HepG2 (cell line): ENCODE data around the gene ANTXR1. TPM values are rescaled to one million over a fixed set of nuclear protein-coding genes. Genes with fewer than 3 reads are reported as not detected.

Experiments used
- ATAD3A ChIP-seq: sonication (generic); formaldehyde crosslinking; IDR thresholded peaks from 2 replicates; pipeline ENCODE4 v1.4.0; 2020; ENCODE audit warnings: missing genetic modification reagents
- CC2D1A ChIP-seq: sonication (generic); formaldehyde crosslinking; IDR thresholded peaks from 2 replicates; pipeline ENCODE4 v1.8.1; 2023; ENCODE audit warnings: mild to moderate bottlenecking, missing genetic modification reagents
- ETV6 ChIP-seq: sonication (generic); formaldehyde crosslinking; conservative IDR thresholded peaks from 2 replicates; pipeline ENCODE4 v1.4.0; 2020; ENCODE audit warnings: missing genetic modification reagents
- GPN1 ChIP-seq: sonication (generic); formaldehyde crosslinking; IDR thresholded peaks from 2 replicates; pipeline ENCODE4 v1.5.1; 2020; ENCODE audit warnings: missing genetic modification reagents, borderline replicate concordance
- HNRNPH1 ChIP-seq: fragments of 200-400 bp; formaldehyde crosslinking; optimal IDR thresholded peaks from 2 replicates; pipeline ENCODE3; 2017; ENCODE audit warnings: mild to moderate bottlenecking, low read depth, low read length
- KLF16 ChIP-seq, 2 experiments: sonication (generic) in 1 of 2; formaldehyde crosslinking in 1 of 2; IDR thresholded peaks; 2 replicates each; pipeline versions ENCODE4 v1.6.1 to v1.8.0; 2016 to 2023; ENCODE audit warnings: missing genetic modification reagents in 2 of 2, missing compliant biosample characterization in 1 of 2
- MAFF ChIP-seq: IDR thresholded peaks from 2 replicates; pipeline ENCODE4 v1.6.1; 2011; ENCODE audit warnings: low read depth, low read length, improper control_type of control experiment
- MIER2 ChIP-seq: IDR thresholded peaks from 2 replicates; pipeline ENCODE4 v1.6.1; 2016; ENCODE audit warnings: missing biosample characterization, missing genetic modification reagents
- NFIC ChIP-seq: IDR thresholded peaks from 2 replicates; pipeline ENCODE4 v1.6.1; 2012; ENCODE audit warnings: mild to moderate bottlenecking, low read length, inconsistent platforms
- NR2F1 ChIP-seq, 2 experiments: fragments of 450-650 bp in 1 of 2; formaldehyde crosslinking in 1 of 2; IDR thresholded peaks; 2 replicates each; pipeline versions ENCODE4 v1.5.0 to v1.6.1; 2016 to 2020; ENCODE audit warnings: mild to moderate bottlenecking in 1 of 2, missing compliant biosample characterization in 1 of 2, missing genetic modification reagents in 1 of 2, moderate library complexity in 1 of 2
- PHF20 ChIP-seq: sonication (generic); formaldehyde crosslinking; IDR thresholded peaks from 2 replicates; pipeline ENCODE4 v1.5.0; 2020; ENCODE audit warnings: mild to moderate bottlenecking, missing genetic modification reagents
- POLR2G ChIP-seq: fragments of 200-400 bp; formaldehyde crosslinking; IDR thresholded peaks from 2 replicates; pipeline ENCODE4 v1.6.1; 2018; ENCODE audit warnings: mild to moderate bottlenecking, low read depth, low read length, moderate library complexity
- RBM22 ChIP-seq: fragments of 200-400 bp; formaldehyde crosslinking; optimal IDR thresholded peaks from 2 replicates; pipeline ENCODE3; 2017; ENCODE audit warnings: mild to moderate bottlenecking, low read length, moderate library complexity
- SCMH1 ChIP-seq: sonication (generic); formaldehyde crosslinking; IDR thresholded peaks from 2 replicates; pipeline ENCODE4 v1.9.0; 2021; ENCODE audit warnings: missing genetic modification reagents, mild to moderate bottlenecking, borderline replicate concordance
- SOX6 ChIP-seq, 2 experiments: fragments of 450-650 bp in 1 of 2; sonication (generic) in 1 of 2; formaldehyde crosslinking in 1 of 2; IDR thresholded peaks; 2 replicates each; pipeline versions ENCODE4 v1.4.0 to v1.6.1; 2017 to 2020; ENCODE audit warnings: antibody characterized with exemption in 1 of 2, mild to moderate bottlenecking in 1 of 2, missing genetic modification reagents in 1 of 2
- SP1 ChIP-seq, 2 experiments: fragments of 450-650 bp in 1 of 2; sonication (generic) in 1 of 2; formaldehyde crosslinking in 1 of 2; IDR thresholded peaks; 2 replicates each; pipeline versions ENCODE4 v1.4.0 to v1.6.1; 2016 to 2020; ENCODE audit warnings: missing genetic modification reagents in 1 of 2
- TEAD2 ChIP-seq: sonication (generic); formaldehyde crosslinking; IDR thresholded peaks from 2 replicates; pipeline ENCODE4 v1.9.0; 2021; ENCODE audit warnings: missing genetic modification reagents
- YY1 ChIP-seq: IDR thresholded peaks from 2 replicates; pipeline ENCODE4 v1.6.1; 2011; ENCODE audit warnings: low read length, low read depth, moderate library complexity, mild to moderate bottlenecking; ENCODE audit not compliant: insufficient read depth, insufficient replicate concordance
- ZMYM3 ChIP-seq: sonication (generic); formaldehyde crosslinking; IDR thresholded peaks from 2 replicates; pipeline ENCODE4 v1.5.1; 2020; ENCODE audit warnings: mild to moderate bottlenecking, missing genetic modification reagents
- ZNF335 ChIP-seq: sonication (generic); formaldehyde crosslinking; IDR thresholded peaks from 2 replicates; pipeline ENCODE4 v1.4.0; 2020; ENCODE audit warnings: missing genetic modification reagents
- ZNF33B ChIP-seq: sonication (generic); formaldehyde crosslinking; IDR thresholded peaks from 2 replicates; pipeline ENCODE4 v1.5.1; 2020; ENCODE audit warnings: mild to moderate bottlenecking, missing genetic modification reagents
- ZNF619 ChIP-seq: sonication (generic); formaldehyde crosslinking; IDR thresholded peaks from 2 replicates; pipeline ENCODE4 v1.4.0; 2020; ENCODE audit warnings: mild to moderate bottlenecking, missing genetic modification reagents
- polyA plus RNA-seq, 8 experiments: library from polyadenylated mRNA; depleted of rRNA in 3 of 8; stranded (reverse) in 7 of 8; unstranded in 1 of 8; fragments of >200 nt; fragmentation: Illumina TruSeq in 4 of 8; extraction: Trizol in 4 of 8; gene quantifications; 2 replicates each; pipeline versions ENCODE4 v1.2.1 to v1.2.3, GENCODE V29; 2011 to 2016; ENCODE audit warnings: low read depth in 4 of 8, missing spikeins in 1 of 8, mixed read lengths in 1 of 8; ENCODE audit not compliant: insufficient read depth in 1 of 8
- total RNA-seq, 5 experiments: library from RNA; depleted of rRNA; stranded (reverse); fragments of >200 nt; fragmentation: Illumina TruSeq; extraction: Trizol; gene quantifications; 2 replicates each; pipeline ENCODE4 v1.2.3, GENCODE V29; 2016; ENCODE audit warnings: low read depth in 1 of 5
- TF ChIP-seq, protein P1 (sequence below): sonication (generic); formaldehyde crosslinking; IDR thresholded peaks from 2 replicates; pipeline ENCODE4 v1.4.0; 2020; ENCODE audit warnings: missing genetic modification reagents, borderline replicate concordance
- TF ChIP-seq, protein P2 (sequence below): sonication (generic); formaldehyde crosslinking; IDR thresholded peaks from 2 replicates; pipeline ENCODE4 v1.8.0; 2022; ENCODE audit warnings: mild to moderate bottlenecking, missing genetic modification reagents, borderline replicate concordance
- TF ChIP-seq, protein P3 (sequence below): sonication (generic); formaldehyde crosslinking; IDR thresholded peaks from 2 replicates; pipeline ENCODE4 v1.4.0; 2020; ENCODE audit warnings: mild to moderate bottlenecking, missing genetic modification reagents, borderline replicate concordance

The ANTXR1 gene
- total and polyA plus RNA-seq, 2 of the 13 experiments (the other 11 are each of a cell fraction or from before 2014, with no cell fraction given) = 4.5 to 12.7 TPM

DNA sequence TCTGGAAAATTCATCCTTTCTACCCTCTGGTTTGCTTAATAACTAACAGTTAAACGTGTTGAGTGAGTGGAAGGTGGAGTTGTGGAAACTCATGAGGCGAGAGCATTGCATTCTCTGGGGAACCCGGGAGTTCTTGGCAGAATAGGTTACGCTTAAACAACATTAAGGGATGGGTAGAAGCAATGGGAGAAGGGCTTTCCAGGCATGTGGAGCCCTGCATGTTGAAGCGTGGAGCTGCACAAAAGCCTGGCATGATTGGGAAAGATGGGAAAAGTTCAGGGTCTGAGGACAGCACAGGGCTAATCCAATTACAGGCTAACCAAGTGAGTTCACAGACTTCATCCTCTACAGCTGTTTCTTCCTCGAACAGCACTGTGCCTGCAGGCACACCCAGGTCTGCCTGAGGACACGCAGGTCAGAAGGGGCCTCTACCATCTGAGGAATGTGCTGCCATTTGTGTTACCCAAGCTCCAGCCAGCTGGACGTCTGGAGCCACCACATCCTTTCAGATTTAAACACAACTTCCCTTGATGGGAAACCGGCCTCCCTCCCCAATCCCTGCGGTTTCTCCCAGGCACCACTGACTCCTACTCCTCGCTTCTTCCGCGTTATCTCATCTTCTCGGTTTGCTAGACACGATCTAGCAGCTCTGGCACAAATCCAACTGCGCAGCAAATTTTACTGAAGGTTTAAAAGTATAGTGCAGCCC lies 164.2 kb downstream of the ANTXR1 start (continued):
- TF ChIP-seq PHF20 (CRISPR knock-in tag) (no peak), ZNF33B (no peak), ETV6 (CRISPR knock-in tag) (no peak), YY1 (peak; percentile 56), RBM22 (peak; percentile 27), SP1 (IDR thresholded peaks at IDR 0.05) (no peak), SP1 (CRISPR knock-in tag; IDR thresholded peaks at IDR 0.05) (no peak), GPN1 (CRISPR knock-in tag) (no peak), CC2D1A (CRISPR knock-in tag) (no peak), NR2F1 (CRISPR knock-in tag; IDR thresholded peaks at IDR 0.05) (no peak), KLF16 (CRISPR knock-in tag; IDR thresholded peaks at IDR 0.05) (no peak), MAFF (no peak), ZMYM3 (CRISPR knock-in tag) (peak; percentile 57), MIER2 (CRISPR knock-in tag) (peak; percentile 40; the same call in 1 of the 2 replicates), HNRNPH1 (no peak), SOX6 (IDR thresholded peaks at IDR 0.05) (no peak), SOX6 (CRISPR knock-in tag; IDR thresholded peaks at IDR 0.05) (0 out of 2 replicates have a peak, but pooled peaks have one; percentile 15), ZNF619 (peak; percentile 46; the same call in 1 of the 2 replicates), SCMH1 (no peak), TEAD2 (CRISPR knock-in tag) (no peak), POLR2G (no peak), ATAD3A (CRISPR knock-in tag) (no peak), NFIC (no peak; the same call in 1 of the 2 replicates), ZNF335 (peak; percentile 27; the same call in 1 of the 2 replicates)
- TF ChIP-seq, protein P1, sequence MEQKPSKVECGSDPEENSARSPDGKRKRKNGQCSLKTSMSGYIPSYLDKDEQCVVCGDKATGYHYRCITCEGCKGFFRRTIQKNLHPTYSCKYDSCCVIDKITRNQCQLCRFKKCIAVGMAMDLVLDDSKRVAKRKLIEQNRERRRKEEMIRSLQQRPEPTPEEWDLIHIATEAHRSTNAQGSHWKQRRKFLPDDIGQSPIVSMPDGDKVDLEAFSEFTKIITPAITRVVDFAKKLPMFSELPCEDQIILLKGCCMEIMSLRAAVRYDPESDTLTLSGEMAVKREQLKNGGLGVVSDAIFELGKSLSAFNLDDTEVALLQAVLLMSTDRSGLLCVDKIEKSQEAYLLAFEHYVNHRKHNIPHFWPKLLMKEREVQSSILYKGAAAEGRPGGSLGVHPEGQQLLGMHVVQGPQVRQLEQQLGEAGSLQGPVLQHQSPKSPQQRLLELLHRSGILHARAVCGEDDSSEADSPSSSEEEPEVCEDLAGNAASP (CRISPR knock-in tag) = no peak; the same call in 1 of the 2 replicates
- TF ChIP-seq, protein P2, sequence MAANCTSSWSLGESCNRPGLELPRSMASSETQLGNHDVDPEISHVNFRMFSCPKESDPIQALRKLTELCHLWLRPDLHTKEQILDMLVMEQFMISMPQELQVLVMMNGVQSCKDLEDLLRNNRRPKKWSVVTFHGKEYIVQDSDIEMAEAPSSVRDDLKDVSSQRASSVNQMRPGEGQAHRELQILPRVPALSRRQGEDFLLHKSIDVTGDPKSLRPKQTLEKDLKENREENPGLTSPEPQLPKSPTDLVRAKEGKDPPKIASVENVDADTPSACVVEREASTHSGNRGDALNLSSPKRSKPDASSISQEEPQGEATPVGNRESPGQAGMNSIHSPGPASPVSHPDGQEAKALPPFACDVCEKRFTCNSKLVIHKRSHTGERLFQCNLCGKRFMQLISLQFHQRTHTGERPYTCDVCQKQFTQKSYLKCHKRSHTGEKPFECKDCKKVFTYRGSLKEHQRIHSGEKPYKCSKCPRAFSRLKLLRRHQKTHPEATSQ (CRISPR knock-in tag) = no peak
- TF ChIP-seq, protein P3, sequence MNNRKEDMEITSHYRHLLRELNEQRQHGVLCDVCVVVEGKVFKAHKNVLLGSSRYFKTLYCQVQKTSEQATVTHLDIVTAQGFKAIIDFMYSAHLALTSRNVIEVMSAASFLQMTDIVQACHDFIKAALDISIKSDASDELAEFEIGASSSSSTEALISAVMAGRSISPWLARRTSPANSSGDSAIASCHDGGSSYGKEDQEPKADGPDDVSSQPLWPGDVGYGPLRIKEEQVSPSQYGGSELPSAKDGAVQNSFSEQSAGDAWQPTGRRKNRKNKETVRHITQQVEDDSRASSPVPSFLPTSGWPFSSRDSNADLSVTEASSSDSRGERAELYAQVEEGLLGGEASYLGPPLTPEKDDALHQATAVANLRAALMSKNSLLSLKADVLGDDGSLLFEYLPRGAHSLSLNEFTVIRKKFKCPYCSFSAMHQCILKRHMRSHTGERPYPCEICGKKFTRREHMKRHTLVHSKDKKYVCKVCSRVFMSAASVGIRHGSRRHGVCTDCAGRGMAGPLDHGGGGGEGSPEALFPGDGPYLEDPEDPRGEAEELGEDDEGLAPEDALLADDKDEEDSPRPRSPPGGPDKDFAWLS (CRISPR knock-in tag) = no peak
